Sigmoid colon (tissue), 7 donors: ENCODE data around the gene SLC46A1. TPM values are rescaled to one million over a fixed set of nuclear protein-coding genes. Genes with fewer than 3 reads are reported as not detected.
"Not testable (repeated sequence)": the region's sequence is repeated elsewhere in the genome, so short reads cannot be mapped to it uniquely, and the experiment has no call there.

Source experiments
- DNase-seq: peaks from one replicate; pipeline ENCODE4 v3.0.0-alpha.2; 2019
- H3K27ac ChIP-seq, 4 donors: fragments of 200-600 bp; sonication (generic); one replicate each; pipeline ENCODE4 v1.5.1; 2016 to 2019; ENCODE audit warnings: mild to moderate bottlenecking in 1 of 4
- H3K27me3 ChIP-seq, 3 donors: fragments of 200-600 bp; sonication (generic); one replicate each; pipeline ENCODE4 v1.5.1; 2019; ENCODE audit warnings: mild to moderate bottlenecking in 1 of 3
- H3K36me3 ChIP-seq, 4 donors: fragments of 200-600 bp; sonication (generic); one replicate each; pipeline ENCODE4 v1.5.1; 2016 to 2019
- H3K4me1 ChIP-seq, 4 donors: fragments of 200-600 bp; sonication (generic); one replicate each; pipeline ENCODE4 v1.5.1; 2017 to 2019
- H3K4me3 ChIP-seq, 4 donors: fragments of 200-600 bp; sonication (generic); one replicate each; pipeline ENCODE4 v1.5.1; 2017 to 2019; ENCODE audit warnings: mild to moderate bottlenecking in 2 of 4, moderate library complexity in 1 of 4
- H3K9me3 ChIP-seq, 4 donors: fragments of 200-600 bp in 3 of 4; sonication (generic) in 3 of 4; one replicate each; pipeline versions ENCODE4 v1.5.1 to v1.6.1; 2013 to 2019
- EP300 ChIP-seq, 4 donors: sonication (generic); formaldehyde crosslinking; IDR thresholded peaks; one replicate each; pipeline ENCODE4 v1.6.1; 2017; ENCODE audit warnings: antibody characterized with exemption in 4 of 4
- POLR2A ChIP-seq, 2 donors: fragments of 450-650 bp; IDR thresholded peaks; one replicate each; pipeline ENCODE4 v1.6.1; 2016; ENCODE audit warnings: antibody characterized with exemption in 2 of 2, mild to moderate bottlenecking in 2 of 2, moderate library complexity in 2 of 2
- POLR2AphosphoS5 ChIP-seq, 4 donors: sonication (generic); formaldehyde crosslinking; IDR thresholded peaks; one replicate each; pipeline ENCODE4 v1.6.1; 2017; ENCODE audit warnings: antibody characterized with exemption in 4 of 4
- WGBS, 2 donors: extraction: QIAGEN DNeasy Blood & Tissue Kit; methylation state at CpG; one replicate each; pipeline ENCODE4 v1.1.7; 2013; 5-methylcytosine and 5-hydroxymethylcytosine counted together
- intact Hi-C: fragments of 100-400 bp; cut with DNase I; formaldehyde crosslinking; loops from one replicate; pipeline ENCODE4 v1.15.1; 2023
- polyA plus RNA-seq, 3 donors: library from polyadenylated mRNA; stranded (reverse); fragments of 200-250 nt; gene quantifications; one replicate each; pipeline ENCODE4 v1.2.3, GENCODE V29; 2013
- total RNA-seq, 4 donors: library from RNA; depleted of rRNA; stranded (reverse); fragments of >200 nt; gene quantifications; one replicate each; pipeline ENCODE4 v1.1.0, GENCODE V29; 2016
- TF ChIP-seq, protein P1 (sequence below), 4 experiments: fragments of 450-650 bp in 3 of 4; fragments of 200-600 bp in 1 of 4; IDR thresholded peaks; one replicate each; pipeline ENCODE4 v1.5.1; 2016 to 2019; ENCODE audit warnings: antibody characterized with exemption in 4 of 4, mild to moderate bottlenecking in 3 of 4, moderate library complexity in 2 of 4
- donor health status: healthy with polysubstance abuse.
- donor health status: Bipolar disorder and iron deficiency.
- donor health status: healthy.

Gene SLC46A1
- total and polyA plus RNA-seq, 7 donors, result 2.7 to 8.6 (median 4.4) TPM

DNA sequence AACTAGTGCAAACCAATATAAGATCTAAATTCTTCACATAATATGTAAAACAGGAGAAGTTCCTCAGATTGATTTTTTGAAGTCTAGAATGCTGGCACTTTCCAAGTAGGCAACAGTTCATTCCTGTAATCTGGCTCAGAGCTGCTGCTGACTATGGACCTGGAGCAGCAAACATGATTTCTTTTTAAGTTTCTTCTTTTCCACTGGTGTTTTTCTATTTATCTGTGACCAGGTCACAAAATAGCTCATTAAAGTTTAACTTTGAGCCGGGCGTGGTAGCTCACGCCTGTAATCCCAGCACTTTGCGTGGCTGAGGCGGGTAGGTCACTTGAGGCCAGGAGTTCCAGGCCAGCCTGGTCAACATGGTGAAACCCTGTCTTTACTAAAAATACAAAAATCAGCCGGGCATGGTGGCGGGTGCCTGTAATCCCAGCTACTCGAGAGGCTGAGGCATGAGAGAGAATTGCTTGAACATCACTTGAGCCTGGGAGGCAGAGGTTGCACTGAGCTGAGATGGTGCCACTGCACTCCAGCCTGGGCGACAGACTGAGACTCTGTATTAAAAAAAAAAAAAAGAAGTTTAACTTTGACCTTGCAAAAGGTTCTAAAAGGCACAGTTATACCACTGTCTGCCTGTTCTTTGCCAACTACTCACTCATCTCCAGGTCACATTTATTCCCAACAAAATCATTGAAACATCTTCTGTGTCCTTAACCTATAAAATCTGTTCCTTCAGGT is 38.1 kb upstream of the SLC46A1 start:
- Histone ChIP-seq H3K27me3 (peaks cover 0 to 5% (median 0%) of the 10 kb centered on the region in 3 donors), H3K9me3 (no peaks in the 10 kb centered on the region), H3K4me3 (no peak overlapping the region), H3K27ac (no peak overlapping the region), H3K4me1 (no peaks in the 10 kb centered on the region), H3K36me3 (no peaks in the 10 kb centered on the region)
- no peak for TF ChIP-seq EP300 (IDR thresholded peaks at IDR 0.05)
- no peak for TF ChIP-seq POLR2AphosphoS5 (IDR thresholded peaks at IDR 0.05)
- TF ChIP-seq, protein P1, sequence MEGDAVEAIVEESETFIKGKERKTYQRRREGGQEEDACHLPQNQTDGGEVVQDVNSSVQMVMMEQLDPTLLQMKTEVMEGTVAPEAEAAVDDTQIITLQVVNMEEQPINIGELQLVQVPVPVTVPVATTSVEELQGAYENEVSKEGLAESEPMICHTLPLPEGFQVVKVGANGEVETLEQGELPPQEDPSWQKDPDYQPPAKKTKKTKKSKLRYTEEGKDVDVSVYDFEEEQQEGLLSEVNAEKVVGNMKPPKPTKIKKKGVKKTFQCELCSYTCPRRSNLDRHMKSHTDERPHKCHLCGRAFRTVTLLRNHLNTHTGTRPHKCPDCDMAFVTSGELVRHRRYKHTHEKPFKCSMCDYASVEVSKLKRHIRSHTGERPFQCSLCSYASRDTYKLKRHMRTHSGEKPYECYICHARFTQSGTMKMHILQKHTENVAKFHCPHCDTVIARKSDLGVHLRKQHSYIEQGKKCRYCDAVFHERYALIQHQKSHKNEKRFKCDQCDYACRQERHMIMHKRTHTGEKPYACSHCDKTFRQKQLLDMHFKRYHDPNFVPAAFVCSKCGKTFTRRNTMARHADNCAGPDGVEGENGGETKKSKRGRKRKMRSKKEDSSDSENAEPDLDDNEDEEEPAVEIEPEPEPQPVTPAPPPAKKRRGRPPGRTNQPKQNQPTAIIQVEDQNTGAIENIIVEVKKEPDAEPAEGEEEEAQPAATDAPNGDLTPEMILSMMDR (IDR thresholded peaks at IDR 0.05), result no peak
- TF ChIP-seq POLR2A (IDR thresholded peaks at IDR 0.05), result no peak
- intact Hi-C loops, result no loop called here
- DNase-seq, result no peak
- WGBS, 2 donors, result 35 to 74% methylated on average over 9 of the region's 9 CpGs

DNA sequence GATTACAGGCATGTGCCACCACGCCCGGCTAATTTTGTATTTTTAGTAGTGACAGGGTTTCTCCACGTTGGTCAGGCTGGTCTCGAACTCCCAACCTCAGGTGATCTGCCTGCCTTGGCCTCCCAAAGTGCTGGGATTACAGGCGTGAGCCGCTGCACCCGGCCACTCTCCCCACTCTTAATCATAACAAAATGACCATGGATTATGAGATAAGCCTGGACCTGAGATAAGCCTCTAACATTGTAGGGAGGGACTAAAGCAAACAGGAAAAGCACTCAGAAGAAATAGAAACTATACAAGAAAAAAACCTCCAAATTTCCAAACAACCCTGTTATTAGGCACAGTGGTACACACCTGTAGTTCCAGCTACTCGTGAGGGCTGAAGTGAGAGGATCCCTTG is 28.3 kb upstream of the SLC46A1 start:
- H3K27me3 ChIP-seq, DNase-seq, H3K36me3 ChIP-seq, H3K27ac ChIP-seq, H3K9me3 ChIP-seq, H3K4me3 ChIP-seq, H3K4me1 ChIP-seq, intact Hi-C loops: not testable (repeated sequence)
- WGBS, 2 donors, result 31 to 71% methylated on average over 8 of the region's 8 CpGs

DNA sequence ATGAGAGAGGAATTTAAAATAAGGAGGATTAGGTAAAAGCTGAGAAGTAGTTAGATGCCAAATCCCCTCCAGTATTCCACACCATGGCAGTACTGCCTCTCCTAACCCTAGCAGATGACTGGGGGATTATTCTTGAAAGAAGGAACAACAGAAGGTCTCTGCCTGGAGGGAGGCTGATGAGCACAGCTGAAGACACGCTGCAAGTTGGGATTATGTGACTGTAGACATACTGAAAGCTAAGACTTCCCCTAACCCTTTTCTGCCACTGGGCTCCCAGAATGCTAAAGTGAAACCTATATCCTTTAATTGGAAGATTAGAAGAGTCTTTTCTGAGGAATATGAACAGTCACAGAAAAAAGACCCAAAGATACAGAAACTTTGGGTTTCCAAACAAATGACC is 27.7 kb upstream of the SLC46A1 start:
- Histone ChIP-seq H3K4me3 (no peak overlapping the region), H3K36me3 (no peaks in the 10 kb centered on the region), H3K27me3 (no peaks in the 10 kb centered on the region), H3K4me1 (no peaks in the 10 kb centered on the region), H3K9me3 (no peaks in the 10 kb centered on the region), H3K27ac (no peak overlapping the region)
- intact Hi-C loops, result no loop called here
- TF ChIP-seq, protein P1 (IDR thresholded peaks at IDR 0.05), result no peak
- no peak for TF ChIP-seq EP300 (IDR thresholded peaks at IDR 0.05)
- no peak for TF ChIP-seq POLR2A (IDR thresholded peaks at IDR 0.05)
- TF ChIP-seq POLR2AphosphoS5 (IDR thresholded peaks at IDR 0.05), result no peak
- DNase-seq, result no peak
- WGBS, 2 donors, result 76 to 84% methylated on average over 1 of the region's 1 CpG

DNA sequence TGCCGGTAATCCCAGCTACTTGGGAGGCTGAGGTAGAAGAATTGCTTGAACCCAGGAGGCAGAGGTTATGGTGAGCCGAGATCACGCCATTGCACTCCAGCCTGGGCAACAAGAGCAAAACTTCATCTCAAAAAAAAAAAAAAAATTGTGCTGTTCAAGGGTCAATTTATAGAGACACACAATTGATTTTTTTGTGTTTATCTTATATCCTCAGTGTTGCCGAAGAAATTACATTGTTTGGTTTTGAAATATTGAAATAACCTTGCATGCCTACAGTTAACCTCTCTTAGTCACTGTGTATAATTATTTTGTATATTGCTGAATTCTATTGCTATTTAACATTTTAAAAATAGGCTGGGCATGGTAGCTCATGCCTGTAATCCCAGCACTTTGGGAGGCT is 22.0 kb upstream of the SLC46A1 start:
- H3K9me3 ChIP-seq, H3K27me3 ChIP-seq, H3K4me3 ChIP-seq, DNase-seq, H3K36me3 ChIP-seq, H3K4me1 ChIP-seq, intact Hi-C loops, H3K27ac ChIP-seq: not testable (repeated sequence)
- 84 to 86% methylated on average over 4 of the region's 4 CpGs for WGBS, 2 donors

DNA sequence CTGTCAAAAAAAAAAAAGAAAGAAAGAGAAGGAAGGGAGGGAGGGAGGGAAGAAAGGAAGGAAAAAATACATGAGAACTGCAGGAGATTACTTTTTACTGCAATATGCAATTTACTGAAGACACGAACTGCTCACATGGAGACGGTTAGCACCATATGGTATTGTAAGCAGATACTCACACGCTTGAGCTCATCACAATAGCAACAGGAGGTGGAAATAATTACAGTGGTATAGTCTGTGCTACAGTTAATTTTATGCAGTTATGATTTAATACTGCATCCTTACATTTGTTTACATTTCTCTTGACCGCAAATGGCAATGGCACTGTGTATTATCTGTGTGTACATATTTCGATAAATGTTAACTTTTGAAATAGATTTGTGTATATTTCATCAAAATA is 21.4 kb upstream of the SLC46A1 start:
- H3K9me3 ChIP-seq, result no peaks in the 10 kb centered on the region
- H3K4me1 ChIP-seq, result no peaks in the 10 kb centered on the region
- TF ChIP-seq POLR2A (IDR thresholded peaks at IDR 0.05) (no peak), EP300 (IDR thresholded peaks at IDR 0.05) (no peak), POLR2AphosphoS5 (IDR thresholded peaks at IDR 0.05) (no peak)
- TF ChIP-seq, protein P1 (IDR thresholded peaks at IDR 0.05), result no peak
- intact Hi-C loops, result no loop called here
- 86% methylated on average over 5 of the region's 5 CpGs for WGBS, 2 donors
- DNase-seq, result no peak
- no peaks in the 10 kb centered on the region for H3K36me3 ChIP-seq
- H3K27me3 ChIP-seq, result no peaks in the 10 kb centered on the region
- no peak overlapping the region for H3K27ac ChIP-seq
- no peak overlapping the region for H3K4me3 ChIP-seq

DNA sequence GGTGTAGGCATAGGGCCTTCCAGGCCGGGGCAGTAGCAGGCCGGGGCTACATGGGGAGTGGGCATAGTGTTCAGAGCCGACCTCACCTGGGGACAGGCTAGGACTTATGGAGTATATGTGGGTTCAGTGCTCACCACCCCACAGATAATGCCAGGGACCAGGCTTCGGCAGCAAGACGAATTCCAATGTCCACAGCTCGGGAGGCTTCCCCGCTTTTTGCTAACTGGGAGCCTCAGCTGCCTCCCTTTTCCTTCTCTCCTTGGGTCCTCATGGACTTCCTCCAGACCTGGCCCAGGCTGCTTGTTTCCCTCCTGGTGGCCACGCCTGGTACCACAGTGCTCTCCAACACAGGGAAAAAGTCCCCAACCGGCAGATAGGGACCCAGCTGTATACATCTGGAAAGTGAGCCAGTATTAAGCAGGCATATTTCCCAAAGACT is 20.1 kb upstream of the SLC46A1 start:
- no peaks in the 10 kb centered on the region for H3K9me3 ChIP-seq
- WGBS, 2 donors, result 83 to 88% methylated on average over 9 of the region's 9 CpGs
- no peak for DNase-seq
- no peaks in the 10 kb centered on the region for H3K36me3 ChIP-seq
- H3K4me3 ChIP-seq, result no peak overlapping the region
- TF ChIP-seq POLR2AphosphoS5 (IDR thresholded peaks at IDR 0.05) (no peak), POLR2A (IDR thresholded peaks at IDR 0.05) (no peak), EP300 (IDR thresholded peaks at IDR 0.05) (no peak)
- TF ChIP-seq, protein P1 (IDR thresholded peaks at IDR 0.05), result no peak
- H3K4me1 ChIP-seq, result no peaks in the 10 kb centered on the region
- intact Hi-C loops, result no loop called here
- no peaks in the 10 kb centered on the region for H3K27me3 ChIP-seq
- no peak overlapping the region for H3K27ac ChIP-seq
